K562 (cell line): ENCODE data around the gene COL9A2. TPM values are rescaled to one million over a fixed set of nuclear protein-coding genes. Genes with fewer than 3 reads are reported as not detected.
A peak's percentile ranks its signal among the peaks of the same experiment; 100 is the strongest.

Source experiments
- ATAC-seq: fragments of 200-7000 bp; cut with Tn5 transposase; 3 replicates; pipeline ENCODE4 v1.9.1; 2020; ENCODE audit warnings: moderate library complexity
- BruUV-seq: library from RNA; stranded (reverse); fragments of 400-500 nt; replicated peaks from 2 replicates; lab custom pipeline; 2021; lab: Mats Ljungman, UMichigan
- CTCF ChIA-PET: fragments of 300-600 bp; formaldehyde crosslinking; extraction: SDS; loops from one replicate; lab custom pipeline; 2021; ENCODE audit warnings: low intra/inter-chr PET ratio; lab: Yijun Ruan, JAX
- POLR2A ChIA-PET: fragments of 300-600, 350-650 bp; sonication (Branson Sonifier 250); formaldehyde crosslinking; extraction: SDS; loops from one replicate; lab custom pipeline; 2021; ENCODE audit warnings: antibody characterized with exemption, inconsistent platforms; lab: Yijun Ruan, JAX
- DNase-seq, 4 experiments: peaks; one replicate each; pipeline versions ENCODE4 v3.0.0 to v3.0.0-alpha.2; 2011 to 2018; ENCODE audit warnings: low spot score in 3 of 4, mixed read lengths in 3 of 4; ENCODE audit errors: extremely low read depth in 1 of 4
- FAIRE-seq: peaks from 2 replicates; lab custom pipeline; 2011; peaks lifted over from hg19 to GRCh38; lab: Jason Lieb, UNC
- H2AFZ ChIP-seq: 2 replicates; pipeline ENCODE4 v1.6.0; 2011; ENCODE audit warnings: low read depth, low read length, control low read depth, inconsistent platforms
- H3K27ac ChIP-seq: fragments of 200-600 bp; 3 replicates; pipeline ENCODE4 v1.8.0; 2011; ENCODE audit warnings: low read depth, mild to moderate bottlenecking, control low read depth, inconsistent platforms, low read length, moderate library complexity, mixed read lengths; ENCODE audit errors: extremely low read depth
- H3K27me3 ChIP-seq, 2 experiments: fragments of 300-600 bp in 1 of 2; 2 replicates in 1 of 2; 3 replicates in 1 of 2; pipeline versions ENCODE4 v1.6.0 to v1.8.0; 2011; ENCODE audit warnings: inconsistent platforms in 2 of 2, low read length in 2 of 2, mild to moderate bottlenecking in 1 of 2, mixed read lengths in 1 of 2, moderate library complexity in 1 of 2; ENCODE audit not compliant: control insufficient read depth in 2 of 2, insufficient read depth in 2 of 2
- H3K36me3 ChIP-seq: fragments of 300-600 bp; 3 replicates; pipeline ENCODE4 v1.8.0; 2011; ENCODE audit warnings: mild to moderate bottlenecking, low read length, inconsistent platforms; ENCODE audit not compliant: control insufficient read depth, insufficient read depth
- H3K4me1 ChIP-seq, 2 experiments: fragments of 200-600 bp in 1 of 2; replicated peaks in 1 of 2; 2 replicates in 1 of 2; 3 replicates in 1 of 2; pipeline versions ENCODE4 v1.5.1 to v1.8.0; 2011; ENCODE audit warnings: inconsistent platforms in 2 of 2, low read length in 2 of 2, mild to moderate bottlenecking in 1 of 2, mixed read lengths in 1 of 2, moderate library complexity in 1 of 2; ENCODE audit not compliant: control insufficient read depth in 2 of 2, insufficient read depth in 2 of 2
- H3K4me2 ChIP-seq: 2 replicates; pipeline ENCODE4 v1.6.1; 2011; ENCODE audit warnings: low read length, control low read depth, inconsistent platforms, mixed read lengths; ENCODE audit not compliant: insufficient read depth
- H3K4me3 ChIP-seq: fragments of 200-600 bp; sonication (generic), shearing (Covaris generic); 2 replicates; pipeline ENCODE4 v1.5.1; 2016; ENCODE audit warnings: control low read depth, inconsistent platforms
- H3K79me2 ChIP-seq: fragments of 200-600 bp; 3 replicates; pipeline ENCODE4 v1.8.0; 2011; ENCODE audit warnings: low read length, inconsistent platforms; ENCODE audit not compliant: control insufficient read depth, insufficient read depth
- H3K9ac ChIP-seq, 2 experiments: 2 replicates each; pipeline versions ENCODE4 v1.6.0 to v1.6.1; 2011; ENCODE audit warnings: low read depth in 2 of 2, low read length in 2 of 2, control low read depth in 1 of 2, inconsistent platforms in 1 of 2, mild to moderate bottlenecking in 1 of 2, mixed read lengths in 1 of 2; ENCODE audit not compliant: insufficient read depth in 1 of 2
- H3K9me1 ChIP-seq: one replicate; pipeline ENCODE4 v1.6.0; 2011; ENCODE audit warnings: inconsistent platforms, mild to moderate bottlenecking, low read length, moderate library complexity; ENCODE audit not compliant: control insufficient read depth, insufficient read depth
- H3K9me3 ChIP-seq: replicated peaks from 2 replicates; pipeline ENCODE4 v1.5.1; 2011; ENCODE audit warnings: low read depth, low read length, inconsistent platforms; ENCODE audit not compliant: control insufficient read depth, insufficient read depth
- H4K20me1 ChIP-seq: replicated peaks from 2 replicates; pipeline ENCODE4 v1.6.1; 2011; ENCODE audit warnings: low read length, inconsistent platforms, mixed read lengths; ENCODE audit not compliant: control insufficient read depth, insufficient read depth
- SMARCE1 ChIP-seq: fragments of 450-650 bp; IDR thresholded peaks from 2 replicates; pipeline ENCODE4 v1.7.1; 2016; ENCODE audit warnings: mild to moderate bottlenecking
- WGBS: fragments of 100-300 bp; shearing (Covaris generic); methylation state at CpG from one replicate; pipeline ENCODE4 v1.1.6; 2016; ENCODE audit warnings: low coverage, mixed read lengths; ENCODE audit not compliant: insufficient coverage; ENCODE audit errors: missing lambda C conversion rate; 5-methylcytosine and 5-hydroxymethylcytosine counted together
- in situ Hi-C: fragments of 300-500 bp; cut with MboI; formaldehyde crosslinking; loops from 4 replicates; pipeline ENCODE4 v1.15.0; 2018; ENCODE audit warnings: inconsistent platforms, mixed read lengths
- intact Hi-C: fragments of 100-400 bp; cut with micrococcal nuclease; formaldehyde crosslinking; loops from 2 replicates; pipeline ENCODE4 v1.14.2; 2022
- polyA plus RNA-seq, 8 experiments: library from polyadenylated mRNA; depleted of rRNA in 4 of 8; stranded (reverse) in 5 of 8; unstranded in 3 of 8; fragments of >200 nt; fragmentation: Nextera tagmentation in 2 of 8; fragmentation: Illumina TruSeq in 1 of 8; extraction: Ambion mirVana in 2 of 8; extraction: Trizol in 1 of 8; gene quantifications; 2 replicates each; pipeline versions ENCODE4 v1.2.1 to v1.2.3, GENCODE V29; 2011 to 2014; ENCODE audit warnings: inconsistent platforms in 1 of 8, missing spikeins in 1 of 8
- total RNA-seq, 7 experiments: library from RNA; depleted of rRNA in 6 of 7; stranded (reverse); fragments of >200 nt in 6 of 7; fragmentation: Illumina TruSeq in 2 of 7; extraction: Trizol in 2 of 7; gene quantifications; 2 replicates each; pipeline versions ENCODE4 v1.2.1 to v1.2.3, GENCODE V29; 2011 to 2021; ENCODE audit warnings: low replicate concordance in 1 of 7
- TF ChIP-seq, protein P1 (sequence below), 2 experiments: fragments of 450-650 bp in 1 of 2; sonication (generic) in 1 of 2; formaldehyde crosslinking; conservative IDR thresholded peaks; 2 replicates each; pipeline versions ENCODE4 v1.4.0 to v1.8.1; 2020 to 2022; ENCODE audit warnings: mild to moderate bottlenecking in 1 of 2, missing genetic modification reagents in 1 of 2
- TF ChIP-seq, protein P2 (sequence below): fragments of 250-450 bp; sonication (Bioruptor Pico); IDR thresholded peaks from 2 replicates; pipeline ENCODE4 v1.4.0; 2020; ENCODE audit warnings: mild to moderate bottlenecking, moderate library complexity
- TF ChIP-seq, protein P3 (sequence below), 2 experiments: fragments of 450-650 bp; formaldehyde crosslinking in 1 of 2; IDR thresholded peaks; 2 replicates each; pipeline versions ENCODE4 v1.4.0 to v1.6.1; 2014 to 2020; ENCODE audit warnings: mild to moderate bottlenecking in 2 of 2, borderline replicate concordance in 1 of 2, low read depth in 1 of 2

COL9A2 gene
- total and polyA plus RNA-seq, 9 of the 15 experiments (the other 6 are each of a cell fraction or from before 2014, with no cell fraction given) = 0.03 to 2.2 (median 0.31) TPM

DNA sequence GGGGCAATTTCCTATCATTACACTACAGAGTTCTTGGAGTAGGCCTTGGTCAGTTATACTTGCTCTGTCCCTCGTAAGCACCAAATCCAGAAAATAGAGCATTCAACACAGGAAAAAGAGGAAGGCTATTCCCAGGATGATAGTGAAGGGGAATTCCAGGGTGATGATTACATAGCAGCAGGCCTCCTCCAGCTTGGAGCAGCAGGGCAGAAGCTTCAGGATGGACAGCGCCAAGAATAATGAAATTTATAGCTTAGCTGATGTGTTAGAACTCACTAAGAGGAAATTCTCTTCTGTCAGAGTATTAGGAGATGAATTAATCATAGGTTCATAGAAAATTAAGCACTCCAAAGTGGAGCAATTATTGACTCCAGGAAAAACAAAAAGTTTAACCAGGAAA lies 45.6 kb upstream of the COL9A2 start:
- no peak for ATAC-seq
- BruUV-seq = no TSS peak
- Histone ChIP-seq H3K9me1 (no peaks in the 10 kb centered on the region), H3K4me1 (no peaks in the 10 kb centered on the region), H2AFZ (no peak overlapping the region), H3K36me3 (no peaks in the 10 kb centered on the region), H3K9ac (no peak overlapping the region), H3K9me3 (no peaks in the 10 kb centered on the region), H3K27ac (no peak overlapping the region), H3K79me2 (no peaks in the 10 kb centered on the region), H3K4me2 (no peak overlapping the region), H4K20me1 (no peaks in the 10 kb centered on the region), H3K27me3 (no peaks in the 10 kb centered on the region), H3K4me3 (no peak overlapping the region)
- no peak for DNase-seq
- POLR2A ChIA-PET = no interaction called here
- in situ Hi-C loops = no loop called here
- CTCF ChIA-PET = no interaction called here
- intact Hi-C loops = no loop called here
- WGBS = 38% methylated on average over 2 of the region's 2 CpGs
- TF ChIP-seq, protein P1, sequence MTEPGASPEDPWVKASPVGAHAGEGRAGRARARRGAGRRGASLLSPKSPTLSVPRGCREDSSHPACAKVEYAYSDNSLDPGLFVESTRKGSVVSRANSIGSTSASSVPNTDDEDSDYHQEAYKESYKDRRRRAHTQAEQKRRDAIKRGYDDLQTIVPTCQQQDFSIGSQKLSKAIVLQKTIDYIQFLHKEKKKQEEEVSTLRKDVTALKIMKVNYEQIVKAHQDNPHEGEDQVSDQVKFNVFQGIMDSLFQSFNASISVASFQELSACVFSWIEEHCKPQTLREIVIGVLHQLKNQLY (CRISPR knock-in tag; conservative IDR thresholded peaks at IDR 0.05) = no peak
- TF ChIP-seq, protein P2, sequence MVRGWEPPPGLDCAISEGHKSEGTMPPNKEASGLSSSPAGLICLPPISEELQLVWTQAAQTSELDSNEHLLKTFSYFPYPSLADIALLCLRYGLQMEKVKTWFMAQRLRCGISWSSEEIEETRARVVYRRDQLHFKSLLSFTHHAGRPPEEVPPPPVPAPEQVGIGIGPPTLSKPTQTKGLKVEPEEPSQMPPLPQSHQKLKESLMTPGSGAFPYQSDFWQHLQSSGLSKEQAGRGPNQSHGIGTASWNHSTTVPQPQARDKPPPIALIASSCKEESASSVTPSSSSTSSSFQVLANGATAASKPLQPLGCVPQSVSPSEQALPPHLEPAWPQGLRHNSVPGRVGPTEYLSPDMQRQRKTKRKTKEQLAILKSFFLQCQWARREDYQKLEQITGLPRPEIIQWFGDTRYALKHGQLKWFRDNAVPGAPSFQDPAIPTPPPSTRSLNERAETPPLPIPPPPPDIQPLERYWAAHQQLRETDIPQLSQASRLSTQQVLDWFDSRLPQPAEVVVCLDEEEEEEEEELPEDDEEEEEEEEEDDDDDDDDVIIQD (CRISPR knock-in tag) = no peak
- no peak for TF ChIP-seq SMARCE1
- TF ChIP-seq, protein P3, sequence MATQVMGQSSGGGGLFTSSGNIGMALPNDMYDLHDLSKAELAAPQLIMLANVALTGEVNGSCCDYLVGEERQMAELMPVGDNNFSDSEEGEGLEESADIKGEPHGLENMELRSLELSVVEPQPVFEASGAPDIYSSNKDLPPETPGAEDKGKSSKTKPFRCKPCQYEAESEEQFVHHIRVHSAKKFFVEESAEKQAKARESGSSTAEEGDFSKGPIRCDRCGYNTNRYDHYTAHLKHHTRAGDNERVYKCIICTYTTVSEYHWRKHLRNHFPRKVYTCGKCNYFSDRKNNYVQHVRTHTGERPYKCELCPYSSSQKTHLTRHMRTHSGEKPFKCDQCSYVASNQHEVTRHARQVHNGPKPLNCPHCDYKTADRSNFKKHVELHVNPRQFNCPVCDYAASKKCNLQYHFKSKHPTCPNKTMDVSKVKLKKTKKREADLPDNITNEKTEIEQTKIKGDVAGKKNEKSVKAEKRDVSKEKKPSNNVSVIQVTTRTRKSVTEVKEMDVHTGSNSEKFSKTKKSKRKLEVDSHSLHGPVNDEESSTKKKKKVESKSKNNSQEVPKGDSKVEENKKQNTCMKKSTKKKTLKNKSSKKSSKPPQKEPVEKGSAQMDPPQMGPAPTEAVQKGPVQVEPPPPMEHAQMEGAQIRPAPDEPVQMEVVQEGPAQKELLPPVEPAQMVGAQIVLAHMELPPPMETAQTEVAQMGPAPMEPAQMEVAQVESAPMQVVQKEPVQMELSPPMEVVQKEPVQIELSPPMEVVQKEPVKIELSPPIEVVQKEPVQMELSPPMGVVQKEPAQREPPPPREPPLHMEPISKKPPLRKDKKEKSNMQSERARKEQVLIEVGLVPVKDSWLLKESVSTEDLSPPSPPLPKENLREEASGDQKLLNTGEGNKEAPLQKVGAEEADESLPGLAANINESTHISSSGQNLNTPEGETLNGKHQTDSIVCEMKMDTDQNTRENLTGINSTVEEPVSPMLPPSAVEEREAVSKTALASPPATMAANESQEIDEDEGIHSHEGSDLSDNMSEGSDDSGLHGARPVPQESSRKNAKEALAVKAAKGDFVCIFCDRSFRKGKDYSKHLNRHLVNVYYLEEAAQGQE (IDR thresholded peaks at IDR 0.05; ENCODE audit: borderline replicate concordance) = peak; percentile 53
- TF ChIP-seq, protein P3 (CRISPR knock-in tag; IDR thresholded peaks at IDR 0.05; ENCODE audit: low read depth) = no peak
- FAIRE-seq = no peak
